Neural progenitor cell (in vitro differentiated cells): ENCODE data around the gene LRRC73.

ENCODE experiments used
- CTCF ChIP-seq: fragments of 200-600 bp; sonication (generic); IDR thresholded peaks from 2 replicates; pipeline ENCODE4 v1.5.1; 2017; ENCODE audit warnings: antibody characterized with exemption, mild to moderate bottlenecking
- EZH2phosphoT487 ChIP-seq: fragments of 200-600 bp; sonication (generic); IDR thresholded peaks from 2 replicates; pipeline ENCODE4 v1.6.1; 2017; ENCODE audit warnings: antibody characterized with exemption

- TF ChIP-seq CTCF (no peak), EZH2phosphoT487 (no peak)
Observed at GRCh38 chr6:43510827-43511163, 649 bp upstream of the LRRC73 start.
